GM12878 (cell line): ENCODE results near the gene ARHGEF38. TPM values are rescaled to one million over a fixed set of nuclear protein-coding genes. Genes with fewer than 3 reads are reported as not detected.

Experiments used
- ATAC-seq: fragments of 200-7000 bp; cut with Tn5 transposase; 3 replicates; pipeline ENCODE4 v1.9.1; 2020; ENCODE audit warnings: mild to moderate bottlenecking, moderate library complexity
- BruUV-seq: library from RNA; stranded (reverse); fragments of 400-500 nt; replicated peaks from 2 replicates; lab custom pipeline; 2021; lab: Mats Ljungman, UMichigan
- CTCF ChIA-PET: fragments of 300-600 bp; sonication (Branson Sonifier 250); formaldehyde crosslinking; extraction: SDS; loops from one replicate; lab custom pipeline; 2021; ENCODE audit warnings: inconsistent platforms; lab: Yijun Ruan, JAX
- POLR2A ChIA-PET: fragments of 350-600 bp; formaldehyde crosslinking; extraction: SDS; loops from one replicate; lab custom pipeline; 2021; ENCODE audit warnings: inconsistent platforms; lab: Charles Lee
- RAD21 ChIA-PET: fragments of 300-600 bp; sonication (Branson Sonifier 250); formaldehyde crosslinking; loops from one replicate; lab custom pipeline; 2023; ENCODE audit warnings: antibody characterized with exemption; ENCODE audit not compliant: unreplicated experiment; lab: Charles Lee
- SMC1A ChIA-PET: fragments of 300-600 bp; sonication (Branson Sonifier 250); formaldehyde crosslinking; loops from one replicate; lab custom pipeline; 2023; ENCODE audit not compliant: unreplicated experiment, uncharacterized antibody; lab: Charles Lee
- DNase-seq: peaks from one replicate; pipeline ENCODE4 v3.0.0-alpha.2; 2011; ENCODE audit warnings: low read depth, low spot score
- FAIRE-seq: peaks from 3 replicates; lab custom pipeline; 2011; peaks lifted over from hg19 to GRCh38; lab: Jason Lieb, UNC
- H2AFZ ChIP-seq: 2 replicates; pipeline ENCODE4 v1.6.0; 2011; ENCODE audit warnings: low read depth, low read length, control low read depth; ENCODE audit not compliant: control insufficient read depth
- H3K27ac ChIP-seq: 2 replicates; pipeline ENCODE4 v1.5.1; 2011; ENCODE audit warnings: control low read depth; ENCODE audit not compliant: control insufficient read depth, insufficient read depth
- H3K27me3 ChIP-seq, 2 experiments: replicated peaks in 1 of 2; 2 replicates each; pipeline versions ENCODE4 v1.6.0 to v1.6.1; 2011; ENCODE audit warnings: low read length in 1 of 2; ENCODE audit not compliant: control insufficient read depth in 2 of 2, insufficient read depth in 2 of 2
- H3K36me3 ChIP-seq, 2 experiments: 2 replicates each; pipeline ENCODE4 v1.5.1; 2011; ENCODE audit warnings: low read length in 1 of 2; ENCODE audit not compliant: control insufficient read depth in 2 of 2, insufficient read depth in 2 of 2
- H3K4me1 ChIP-seq: 2 replicates; pipeline ENCODE4 v1.6.1; 2011; ENCODE audit warnings: mild to moderate bottlenecking, low read length, moderate library complexity, mixed read lengths; ENCODE audit not compliant: control insufficient read depth, insufficient read depth
- H3K4me2 ChIP-seq: 2 replicates; pipeline ENCODE4 v1.6.0; 2011; ENCODE audit warnings: control low read depth; ENCODE audit not compliant: control insufficient read depth, insufficient read depth
- H3K4me3 ChIP-seq: fragments of 200-600 bp; sonication (generic); 2 replicates; pipeline ENCODE4 v1.5.1; 2016
- H3K79me2 ChIP-seq: 2 replicates; pipeline ENCODE4 v1.6.0; 2011; ENCODE audit warnings: low read length; ENCODE audit not compliant: control insufficient read depth, insufficient read depth
- H3K9ac ChIP-seq: 2 replicates; pipeline ENCODE4 v1.8.0; 2011; ENCODE audit warnings: low read length, control low read depth, mixed read lengths; ENCODE audit not compliant: control insufficient read depth, insufficient read depth
- H3K9me3 ChIP-seq: replicated peaks from 3 replicates; pipeline ENCODE4 v1.5.1; 2011; ENCODE audit warnings: mild to moderate bottlenecking, low read length; ENCODE audit not compliant: control insufficient read depth, insufficient read depth
- H4K20me1 ChIP-seq: 2 replicates; pipeline ENCODE4 v1.6.0; 2011; ENCODE audit not compliant: control insufficient read depth, insufficient read depth
- BCL11A ChIP-seq: IDR thresholded peaks from 2 replicates; pipeline ENCODE4 v1.6.1; 2011; ENCODE audit warnings: low read depth, low read length
- FOXK2 ChIP-seq: fragments of 450-650 bp; IDR thresholded peaks from 2 replicates; pipeline ENCODE4 v1.6.1; 2017; ENCODE audit warnings: mild to moderate bottlenecking, moderate library complexity
- GABPA ChIP-seq: IDR thresholded peaks from 2 replicates; pipeline ENCODE4 v1.6.1; 2014; ENCODE audit warnings: antibody characterized with exemption, low read depth, mild to moderate bottlenecking, inconsistent platforms
- IRF4 ChIP-seq: IDR thresholded peaks from 2 replicates; pipeline ENCODE4 v1.6.1; 2011; ENCODE audit warnings: low read depth, low read length
- JUNB ChIP-seq: IDR thresholded peaks from 2 replicates; pipeline ENCODE4 v1.6.1; 2016; ENCODE audit warnings: antibody characterized with exemption, mild to moderate bottlenecking
- NR2F1 ChIP-seq: fragments of 450-650 bp; conservative IDR thresholded peaks from 2 replicates; pipeline ENCODE4 v1.6.1; 2017; ENCODE audit warnings: mild to moderate bottlenecking
- NRF1 ChIP-seq: conservative IDR thresholded peaks from 2 replicates; pipeline ENCODE4 v1.6.1; 2011; ENCODE audit warnings: mild to moderate bottlenecking, low read depth, low read length, improper control_type of control experiment
- PAX5 ChIP-seq: IDR thresholded peaks from 2 replicates; pipeline ENCODE4 v1.6.1; 2011; ENCODE audit warnings: low read depth, low read length, borderline replicate concordance
- RAD51 ChIP-seq: fragments of 450-650 bp; IDR thresholded peaks from 2 replicates; pipeline ENCODE4 v1.6.1; 2016; ENCODE audit warnings: moderate library complexity, mild to moderate bottlenecking, inconsistent platforms
- SP1 ChIP-seq: IDR thresholded peaks from one replicate; pipeline ENCODE4 v1.6.1; 2011; ENCODE audit warnings: low read depth, low read length
- TARDBP ChIP-seq: IDR thresholded peaks from 2 replicates; pipeline ENCODE4 v1.6.1; 2016; ENCODE audit warnings: borderline replicate concordance
- TCF3 ChIP-seq: IDR thresholded peaks from 2 replicates; pipeline ENCODE4 v1.6.1; 2012; ENCODE audit warnings: low read depth, mild to moderate bottlenecking, low read length, borderline replicate concordance; ENCODE audit not compliant: insufficient read depth
- YY1 ChIP-seq: IDR thresholded peaks from 2 replicates; pipeline ENCODE4 v1.6.1; 2011; ENCODE audit warnings: low read depth, mild to moderate bottlenecking, low read length
- ZZZ3 ChIP-seq: IDR thresholded peaks from 2 replicates; pipeline ENCODE4 v1.6.1; 2011; ENCODE audit warnings: low read depth; ENCODE audit not compliant: control insufficient read depth, insufficient read length
- in situ Hi-C: fragments of 300-500 bp; cut with MboI; formaldehyde crosslinking; loops from 9 replicates; pipeline ENCODE4 v1.14.3; 2018; ENCODE audit warnings: mixed read lengths
- intact Hi-C: fragments of 100-400 bp; cut with micrococcal nuclease; formaldehyde crosslinking; loops from one replicate; pipeline ENCODE4 v1.14.2; 2022; ENCODE audit not compliant: unreplicated experiment
- polyA plus RNA-seq, 11 experiments: library from polyadenylated mRNA; depleted of rRNA in 4 of 11; unstranded in 6 of 11; stranded (reverse) in 5 of 11; fragments of >200 nt; fragmentation: Nextera tagmentation in 4 of 11; fragmentation: Illumina TruSeq in 1 of 11; extraction: Ambion mirVana in 4 of 11; extraction: Trizol in 1 of 11; gene quantifications; 1 replicate in 1 of 11; 2 replicates in 10 of 11; pipeline versions ENCODE4 v1.2.1 to v1.2.3, GENCODE V29; 2011 to 2016; ENCODE audit warnings: inconsistent platforms in 2 of 11, missing spikeins in 2 of 11, low read depth in 1 of 11
- total RNA-seq, 4 experiments: library from RNA; depleted of rRNA in 3 of 4; stranded (reverse); fragments of >200 nt in 3 of 4; fragmentation: Illumina TruSeq in 1 of 4; extraction: Trizol in 1 of 4; gene quantifications; 2 replicates each; pipeline versions ENCODE4 v1.2.1 to v1.2.3, GENCODE V29; 2013 to 2021

ARHGEF38 gene
- total and polyA plus RNA-seq, 10 of the 15 experiments (the other 5 are each of a cell fraction or from before 2014, with no cell fraction given) = 0.01 to 1.1 (median 0.09) TPM; not detected in 2

- Histone ChIP-seq H3K4me3 (no peak overlapping the region), H3K9me3 (no peaks in the 10 kb centered on the region; the same call in 2 of the 3 replicates), H3K27ac (no peak overlapping the region), H3K4me1 (no peaks in the 10 kb centered on the region), H3K79me2 (no peaks in the 10 kb centered on the region), H3K4me2 (no peak overlapping the region), H4K20me1 (no peaks in the 10 kb centered on the region), H3K9ac (no peak overlapping the region), H3K36me3 (no peaks in the 10 kb centered on the region), H2AFZ (no peak overlapping the region), H3K27me3 (no peaks in the 10 kb centered on the region)
- SMC1A ChIA-PET = interaction anchor here (0.6 to 1.4 kb wide), 3 partner anchors 9 to 958 kb away, joined by 3 to 4 read pairs (median 3); no protein-coding TSS in a partner anchor
- FAIRE-seq (no peak), ATAC-seq (no peak), DNase-seq (no peak)
- POLR2A ChIA-PET = no interaction called here
- BruUV-seq = no TSS peak
- TF ChIP-seq GABPA = no peak
- no peak for TF ChIP-seq TCF3
- TF ChIP-seq PAX5 = no peak
- TF ChIP-seq TARDBP = no peak
- TF ChIP-seq BCL11A = no peak
- no peak for TF ChIP-seq NR2F1
- TF ChIP-seq SP1 = no peak
- no peak for TF ChIP-seq ZZZ3
- TF ChIP-seq YY1 = no peak
- no peak for TF ChIP-seq IRF4
- no peak for TF ChIP-seq FOXK2
- TF ChIP-seq JUNB = no peak
- no peak for TF ChIP-seq RAD51
- TF ChIP-seq NRF1 = no peak
- in situ Hi-C loops (no loop called here), intact Hi-C loops (no loop called here)
- CTCF ChIA-PET = interaction anchor here (0.7 to 3.9 kb wide), 4 partner anchors 25 to 1147 kb away, joined by 3 to 21 read pairs (median 4); no protein-coding TSS in a partner anchor
- RAD21 ChIA-PET = interaction anchor here (1.9 kb wide), 1 partner anchor 42 kb away, joined by 5 read pairs; no protein-coding TSS in a partner anchor
Measured at GRCh38 chr4:105546086-105546485, 6.3 kb upstream of the ARHGEF38 start.
